HepG2 (cell line): ENCODE results near the gene TCEAL9. TPM values are rescaled to one million over a fixed set of nuclear protein-coding genes. Genes with fewer than 3 reads are reported as not detected.

Experiments used
- ELF1 ChIP-seq: sonication (generic); formaldehyde crosslinking; IDR thresholded peaks from 2 replicates; pipeline ENCODE4 v1.4.0; 2020; ENCODE audit warnings: missing genetic modification reagents
- ETV5 ChIP-seq: IDR thresholded peaks from 2 replicates; pipeline ENCODE4 v1.6.1; 2018; ENCODE audit warnings: missing biosample characterization, missing genetic modification reagents, inconsistent platforms, borderline replicate concordance
- GATAD1 ChIP-seq: IDR thresholded peaks from 2 replicates; pipeline ENCODE4 v1.6.1; 2016; ENCODE audit warnings: missing genetic modification reagents, missing compliant biosample characterization
- IRX3 ChIP-seq: sonication (generic); formaldehyde crosslinking; IDR thresholded peaks from 2 replicates; pipeline ENCODE4 v1.8.1; 2023; ENCODE audit warnings: mild to moderate bottlenecking, low read depth, missing genetic modification reagents, borderline replicate concordance
- NRL ChIP-seq: sonication (generic); formaldehyde crosslinking; IDR thresholded peaks from 2 replicates; pipeline ENCODE4 v1.5.0; 2020; ENCODE audit warnings: missing genetic modification reagents, mild to moderate bottlenecking, moderate library complexity, borderline replicate concordance
- RFX1 ChIP-seq: fragments of 450-650 bp; IDR thresholded peaks from 2 replicates; pipeline ENCODE4 v1.6.1; 2017
- SP1 ChIP-seq, 2 experiments: fragments of 450-650 bp in 1 of 2; sonication (generic) in 1 of 2; formaldehyde crosslinking in 1 of 2; IDR thresholded peaks; 2 replicates each; pipeline versions ENCODE4 v1.4.0 to v1.6.1; 2016 to 2020; ENCODE audit warnings: missing genetic modification reagents in 1 of 2
- STAG1 ChIP-seq: sonication (generic); formaldehyde crosslinking; IDR thresholded peaks from 2 replicates; pipeline ENCODE4 v1.4.0; 2020; ENCODE audit warnings: missing genetic modification reagents
- TOPORS ChIP-seq: sonication (generic); formaldehyde crosslinking; IDR thresholded peaks from 2 replicates; pipeline ENCODE4 v1.8.0; 2023; ENCODE audit warnings: mild to moderate bottlenecking, missing genetic modification reagents
- ZBTB20 ChIP-seq: sonication (generic); formaldehyde crosslinking; IDR thresholded peaks from 2 replicates; pipeline ENCODE4 v1.8.1; 2023; ENCODE audit warnings: missing genetic modification reagents, low read depth, mild to moderate bottlenecking, borderline replicate concordance
- ZFAT ChIP-seq: sonication (generic); formaldehyde crosslinking; conservative IDR thresholded peaks from 2 replicates; pipeline ENCODE4 v1.8.1; 2023; ENCODE audit warnings: missing genetic modification reagents, inconsistent platforms
- ZFX ChIP-seq: sonication (generic); formaldehyde crosslinking; IDR thresholded peaks from 2 replicates; pipeline ENCODE4 v1.4.0; 2020; ENCODE audit warnings: mild to moderate bottlenecking, low read depth, missing genetic modification reagents, moderate library complexity
- ZNF33A ChIP-seq: sonication (generic); formaldehyde crosslinking; IDR thresholded peaks from 2 replicates; pipeline ENCODE4 v1.5.1; 2020; ENCODE audit warnings: missing genetic modification reagents, mild to moderate bottlenecking, moderate library complexity, borderline replicate concordance
- ZNF674 ChIP-seq: sonication (generic); formaldehyde crosslinking; IDR thresholded peaks from 2 replicates; pipeline ENCODE4 v1.5.0; 2020; ENCODE audit warnings: low read depth, mild to moderate bottlenecking, missing genetic modification reagents
- ZNF790 ChIP-seq: sonication (generic); formaldehyde crosslinking; IDR thresholded peaks from 2 replicates; pipeline ENCODE4 v1.8.0; 2022; ENCODE audit warnings: missing genetic modification reagents, mild to moderate bottlenecking, borderline replicate concordance
- polyA plus RNA-seq, 8 experiments: library from polyadenylated mRNA; depleted of rRNA in 3 of 8; stranded (reverse) in 7 of 8; unstranded in 1 of 8; fragments of >200 nt; fragmentation: Illumina TruSeq in 4 of 8; extraction: Trizol in 4 of 8; gene quantifications; 2 replicates each; pipeline versions ENCODE4 v1.2.1 to v1.2.3, GENCODE V29; 2011 to 2016; ENCODE audit warnings: low read depth in 4 of 8, missing spikeins in 1 of 8, mixed read lengths in 1 of 8; ENCODE audit not compliant: insufficient read depth in 1 of 8
- total RNA-seq, 5 experiments: library from RNA; depleted of rRNA; stranded (reverse); fragments of >200 nt; fragmentation: Illumina TruSeq; extraction: Trizol; gene quantifications; 2 replicates each; pipeline ENCODE4 v1.2.3, GENCODE V29; 2016; ENCODE audit warnings: low read depth in 1 of 5
- TF ChIP-seq, protein P1 (sequence below): sonication (generic); formaldehyde crosslinking; IDR thresholded peaks from 2 replicates; pipeline ENCODE4 v1.4.0; 2020; ENCODE audit warnings: missing genetic modification reagents, borderline replicate concordance
- TF ChIP-seq, protein P2 (sequence below): sonication (generic); formaldehyde crosslinking; IDR thresholded peaks from 2 replicates; pipeline ENCODE4 v1.4.0; 2020; ENCODE audit warnings: missing genetic modification reagents
- TF ChIP-seq, protein P3 (sequence below): conservative IDR thresholded peaks from 2 replicates; pipeline ENCODE4 v1.6.1; 2018; ENCODE audit warnings: missing genetic modification reagents
- TF ChIP-seq, protein P4 (sequence below): sonication (generic); formaldehyde crosslinking; IDR thresholded peaks from 2 replicates; pipeline ENCODE4 v1.4.0; 2020; ENCODE audit warnings: mild to moderate bottlenecking, missing genetic modification reagents

The TCEAL9 gene
- total and polyA plus RNA-seq, 2 of the 13 experiments (the other 11 are each of a cell fraction or from before 2014, with no cell fraction given) = 15.8 to 45.8 TPM

DNA sequence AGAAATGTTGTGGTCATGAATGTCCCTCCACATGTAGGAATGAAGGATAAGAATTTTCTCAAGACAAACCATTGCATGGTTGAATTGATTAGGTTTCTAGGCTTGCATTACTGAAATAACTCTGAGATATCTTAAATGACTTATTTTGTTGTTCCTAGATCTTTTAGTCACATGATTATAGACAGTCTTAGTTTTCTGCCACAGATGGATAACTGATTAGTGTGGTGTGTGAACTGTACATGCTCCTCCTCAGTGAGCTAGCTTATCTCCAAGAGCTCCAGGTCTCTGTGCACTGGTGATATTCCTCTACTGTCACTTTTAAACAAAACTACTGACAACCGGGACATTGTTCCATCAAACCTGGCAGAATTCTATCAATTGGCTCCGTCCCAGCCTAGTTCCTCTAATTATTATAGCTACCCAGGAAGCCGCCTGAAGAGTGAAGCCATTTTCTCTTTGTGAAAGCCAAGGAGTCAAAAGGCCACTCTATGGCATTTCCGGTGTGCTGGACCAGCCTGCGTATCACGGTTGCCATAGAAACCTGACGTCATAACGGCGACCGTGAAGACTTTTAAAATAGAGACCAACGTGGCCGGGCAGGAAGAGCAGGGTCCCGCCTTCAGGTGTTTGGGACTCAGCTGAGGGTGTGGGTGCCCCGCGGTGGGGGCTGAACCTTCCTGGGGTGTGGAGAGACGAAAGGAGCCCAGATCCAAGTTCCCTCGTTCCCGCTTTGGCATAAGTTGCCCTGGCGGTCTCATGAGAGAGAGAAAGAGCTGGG lies 48.1 kb downstream of the TCEAL9 start (continued):
- TF ChIP-seq RFX1 = peak; percentile 60
- no peak for TF ChIP-seq ZNF790
- no peak for TF ChIP-seq ZBTB20 (CRISPR knock-in tag)
- TF ChIP-seq, protein P1, sequence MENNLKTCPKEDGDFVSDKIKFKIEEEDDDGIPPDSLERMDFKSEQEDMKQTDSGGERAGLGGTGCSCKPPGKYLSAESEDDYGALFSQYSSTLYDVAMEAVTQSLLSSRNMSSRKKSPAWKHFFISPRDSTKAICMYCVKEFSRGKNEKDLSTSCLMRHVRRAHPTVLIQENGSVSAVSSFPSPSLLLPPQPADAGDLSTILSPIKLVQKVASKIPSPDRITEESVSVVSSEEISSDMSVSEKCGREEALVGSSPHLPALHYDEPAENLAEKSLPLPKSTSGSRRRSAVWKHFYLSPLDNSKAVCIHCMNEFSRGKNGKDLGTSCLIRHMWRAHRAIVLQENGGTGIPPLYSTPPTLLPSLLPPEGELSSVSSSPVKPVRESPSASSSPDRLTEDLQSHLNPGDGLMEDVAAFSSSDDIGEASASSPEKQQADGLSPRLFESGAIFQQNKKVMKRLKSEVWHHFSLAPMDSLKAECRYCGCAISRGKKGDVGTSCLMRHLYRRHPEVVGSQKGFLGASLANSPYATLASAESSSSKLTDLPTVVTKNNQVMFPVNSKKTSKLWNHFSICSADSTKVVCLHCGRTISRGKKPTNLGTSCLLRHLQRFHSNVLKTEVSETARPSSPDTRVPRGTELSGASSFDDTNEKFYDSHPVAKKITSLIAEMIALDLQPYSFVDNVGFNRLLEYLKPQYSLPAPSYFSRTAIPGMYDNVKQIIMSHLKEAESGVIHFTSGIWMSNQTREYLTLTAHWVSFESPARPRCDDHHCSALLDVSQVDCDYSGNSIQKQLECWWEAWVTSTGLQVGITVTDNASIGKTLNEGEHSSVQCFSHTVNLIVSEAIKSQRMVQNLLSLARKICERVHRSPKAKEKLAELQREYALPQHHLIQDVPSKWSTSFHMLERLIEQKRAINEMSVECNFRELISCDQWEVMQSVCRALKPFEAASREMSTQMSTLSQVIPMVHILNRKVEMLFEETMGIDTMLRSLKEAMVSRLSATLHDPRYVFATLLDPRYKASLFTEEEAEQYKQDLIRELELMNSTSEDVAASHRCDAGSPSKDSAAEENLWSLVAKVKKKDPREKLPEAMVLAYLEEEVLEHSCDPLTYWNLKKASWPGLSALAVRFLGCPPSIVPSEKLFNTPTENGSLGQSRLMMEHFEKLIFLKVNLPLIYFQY (CRISPR knock-in tag) = no peak
- TF ChIP-seq, protein P2, sequence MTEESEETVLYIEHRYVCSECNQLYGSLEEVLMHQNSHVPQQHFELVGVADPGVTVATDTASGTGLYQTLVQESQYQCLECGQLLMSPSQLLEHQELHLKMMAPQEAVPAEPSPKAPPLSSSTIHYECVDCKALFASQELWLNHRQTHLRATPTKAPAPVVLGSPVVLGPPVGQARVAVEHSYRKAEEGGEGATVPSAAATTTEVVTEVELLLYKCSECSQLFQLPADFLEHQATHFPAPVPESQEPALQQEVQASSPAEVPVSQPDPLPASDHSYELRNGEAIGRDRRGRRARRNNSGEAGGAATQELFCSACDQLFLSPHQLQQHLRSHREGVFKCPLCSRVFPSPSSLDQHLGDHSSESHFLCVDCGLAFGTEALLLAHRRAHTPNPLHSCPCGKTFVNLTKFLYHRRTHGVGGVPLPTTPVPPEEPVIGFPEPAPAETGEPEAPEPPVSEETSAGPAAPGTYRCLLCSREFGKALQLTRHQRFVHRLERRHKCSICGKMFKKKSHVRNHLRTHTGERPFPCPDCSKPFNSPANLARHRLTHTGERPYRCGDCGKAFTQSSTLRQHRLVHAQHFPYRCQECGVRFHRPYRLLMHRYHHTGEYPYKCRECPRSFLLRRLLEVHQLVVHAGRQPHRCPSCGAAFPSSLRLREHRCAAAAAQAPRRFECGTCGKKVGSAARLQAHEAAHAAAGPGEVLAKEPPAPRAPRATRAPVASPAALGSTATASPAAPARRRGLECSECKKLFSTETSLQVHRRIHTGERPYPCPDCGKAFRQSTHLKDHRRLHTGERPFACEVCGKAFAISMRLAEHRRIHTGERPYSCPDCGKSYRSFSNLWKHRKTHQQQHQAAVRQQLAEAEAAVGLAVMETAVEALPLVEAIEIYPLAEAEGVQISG (CRISPR knock-in tag) = peak; percentile 93
- TF ChIP-seq ELF1 (CRISPR knock-in tag) = peak; percentile 54; the same call in 1 of the 2 replicates
- peak; percentile 70; the same call in 1 of the 2 replicates for TF ChIP-seq ETV5 (CRISPR knock-in tag)
- no peak for TF ChIP-seq TOPORS (CRISPR knock-in tag)
- no peak for TF ChIP-seq ZFX
- no peak for TF ChIP-seq STAG1 (CRISPR knock-in tag)
- no peak for TF ChIP-seq ZNF674 (CRISPR knock-in tag)
- TF ChIP-seq, protein P3, sequence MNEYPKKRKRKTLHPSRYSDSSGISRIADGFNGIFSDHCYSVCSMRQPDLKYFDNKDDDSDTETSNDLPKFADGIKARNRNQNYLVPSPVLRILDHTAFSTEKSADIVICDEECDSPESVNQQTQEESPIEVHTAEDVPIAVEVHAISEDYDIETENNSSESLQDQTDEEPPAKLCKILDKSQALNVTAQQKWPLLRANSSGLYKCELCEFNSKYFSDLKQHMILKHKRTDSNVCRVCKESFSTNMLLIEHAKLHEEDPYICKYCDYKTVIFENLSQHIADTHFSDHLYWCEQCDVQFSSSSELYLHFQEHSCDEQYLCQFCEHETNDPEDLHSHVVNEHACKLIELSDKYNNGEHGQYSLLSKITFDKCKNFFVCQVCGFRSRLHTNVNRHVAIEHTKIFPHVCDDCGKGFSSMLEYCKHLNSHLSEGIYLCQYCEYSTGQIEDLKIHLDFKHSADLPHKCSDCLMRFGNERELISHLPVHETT (CRISPR knock-in tag) = no peak
- TF ChIP-seq, protein P4, sequence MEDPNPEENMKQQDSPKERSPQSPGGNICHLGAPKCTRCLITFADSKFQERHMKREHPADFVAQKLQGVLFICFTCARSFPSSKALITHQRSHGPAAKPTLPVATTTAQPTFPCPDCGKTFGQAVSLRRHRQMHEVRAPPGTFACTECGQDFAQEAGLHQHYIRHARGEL (CRISPR knock-in tag) = no peak
- TF ChIP-seq IRX3 = no peak
- no peak for TF ChIP-seq SP1 (IDR thresholded peaks at IDR 0.05)
- TF ChIP-seq SP1 (CRISPR knock-in tag; IDR thresholded peaks at IDR 0.05) = no peak
- TF ChIP-seq GATAD1 (CRISPR knock-in tag) = peak; percentile 38; the same call in 1 of the 2 replicates
- no peak for TF ChIP-seq ZFAT (CRISPR knock-in tag)
- no peak for TF ChIP-seq ZNF33A (CRISPR knock-in tag)
- TF ChIP-seq NRL = no peak
